SKM-1 (cell line): ENCODE data around the gene PPOX.
A peak's percentile ranks its signal among the peaks of the same experiment; 100 is the strongest.

Experiments used
- DNase-seq: peaks from one replicate; lab custom pipeline; 2025; ENCODE audit not compliant: unreplicated experiment; lab: John Stamatoyannopoulos, UW

The PPOX gene

DNA sequence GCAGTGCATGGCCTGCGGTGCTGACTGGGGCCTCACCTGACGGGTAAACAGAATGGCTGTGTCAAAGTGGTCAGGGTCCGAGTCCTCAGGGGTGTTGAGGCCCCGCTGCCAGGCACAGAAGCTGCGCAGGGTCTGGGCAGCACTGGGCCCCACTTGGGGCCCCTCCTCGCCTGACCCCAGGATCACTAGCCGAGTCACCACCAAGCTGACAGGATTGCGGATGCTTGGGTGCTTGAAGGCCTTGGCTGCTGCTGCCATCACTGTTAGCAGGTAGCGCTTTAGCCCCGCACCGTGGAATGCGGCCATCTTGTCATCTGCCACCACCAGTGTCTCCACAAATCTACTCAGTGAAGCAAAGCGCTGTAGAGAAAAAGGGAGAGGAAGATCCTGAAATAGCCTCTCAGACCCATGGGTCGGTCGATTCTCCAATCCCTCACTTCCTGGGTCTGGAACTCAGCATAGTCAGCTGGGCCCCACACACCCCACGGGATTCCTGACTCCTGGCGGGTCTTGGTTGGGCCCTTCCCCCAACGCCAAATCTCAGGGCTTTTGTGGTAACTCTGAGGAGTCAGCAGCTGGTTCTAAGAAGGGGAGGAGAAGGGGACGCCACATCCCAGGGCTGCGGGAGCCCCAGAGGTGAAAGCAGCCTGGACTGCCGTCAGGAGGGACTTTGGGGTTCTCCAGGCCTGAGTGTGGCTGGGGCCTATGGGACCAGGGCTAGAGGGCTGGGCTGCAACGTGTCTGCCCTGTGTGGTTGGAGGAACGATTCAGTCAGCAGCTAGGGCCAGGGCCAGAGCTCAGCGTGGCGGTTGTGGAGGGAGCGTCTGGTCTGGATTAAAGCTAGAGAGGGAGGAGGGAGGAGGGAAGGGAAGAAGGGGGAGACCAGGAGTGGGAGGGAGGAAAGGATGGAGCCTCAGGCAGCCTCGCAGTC lies 30.6 kb downstream of the PPOX start:
- no peak for DNase-seq

- no peak for DNase-seq
Observed at GRCh38 chr1:161197560-161198193, 31.5 kb downstream of the PPOX start.

DNA sequence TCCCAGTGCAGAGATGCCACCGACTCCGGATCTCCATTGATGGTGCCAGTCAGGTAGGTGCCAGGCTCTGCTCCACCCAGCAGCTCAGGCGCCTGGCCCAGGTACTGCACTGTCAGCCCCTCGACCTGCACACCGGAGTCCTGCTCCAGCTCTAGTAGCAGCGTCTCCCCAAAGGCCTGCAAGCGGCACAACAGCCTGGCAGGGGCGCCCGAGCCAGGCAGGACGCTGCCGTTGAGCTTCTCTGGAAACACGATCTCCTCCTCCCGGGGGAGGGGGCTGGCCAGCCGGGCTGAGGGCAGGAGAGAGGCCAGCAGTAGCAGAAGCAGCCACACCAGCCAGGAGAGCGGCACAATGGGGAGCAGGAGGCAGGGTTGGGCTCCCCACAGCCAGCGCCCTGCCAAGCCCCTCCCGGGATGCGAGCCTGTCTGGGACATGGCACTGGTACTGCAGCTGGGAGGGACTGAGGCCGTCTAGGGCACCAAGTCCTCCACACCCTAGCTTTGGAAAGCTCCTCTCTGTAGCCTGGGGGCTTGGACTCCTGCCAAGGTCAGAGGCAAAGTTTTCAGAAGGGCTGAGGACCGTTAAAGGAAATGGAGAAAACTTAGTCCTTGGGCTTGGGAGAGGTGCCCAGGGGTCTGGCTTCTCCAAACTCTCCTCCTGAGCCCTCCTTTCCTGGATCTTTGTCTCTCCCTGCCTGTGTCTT lies 32.1 kb downstream of the PPOX start:
- DNase-seq = no peak

- DNase-seq = no peak
Observed at GRCh38 chr1:161198897-161199431, 32.7 kb downstream of the PPOX start, which contains the start of gene ADAMTS4. ADAMTS4 (minus strand) TSS chr1:161199054; CDS start chr1:161198627, 427 bp downstream.

DNA sequence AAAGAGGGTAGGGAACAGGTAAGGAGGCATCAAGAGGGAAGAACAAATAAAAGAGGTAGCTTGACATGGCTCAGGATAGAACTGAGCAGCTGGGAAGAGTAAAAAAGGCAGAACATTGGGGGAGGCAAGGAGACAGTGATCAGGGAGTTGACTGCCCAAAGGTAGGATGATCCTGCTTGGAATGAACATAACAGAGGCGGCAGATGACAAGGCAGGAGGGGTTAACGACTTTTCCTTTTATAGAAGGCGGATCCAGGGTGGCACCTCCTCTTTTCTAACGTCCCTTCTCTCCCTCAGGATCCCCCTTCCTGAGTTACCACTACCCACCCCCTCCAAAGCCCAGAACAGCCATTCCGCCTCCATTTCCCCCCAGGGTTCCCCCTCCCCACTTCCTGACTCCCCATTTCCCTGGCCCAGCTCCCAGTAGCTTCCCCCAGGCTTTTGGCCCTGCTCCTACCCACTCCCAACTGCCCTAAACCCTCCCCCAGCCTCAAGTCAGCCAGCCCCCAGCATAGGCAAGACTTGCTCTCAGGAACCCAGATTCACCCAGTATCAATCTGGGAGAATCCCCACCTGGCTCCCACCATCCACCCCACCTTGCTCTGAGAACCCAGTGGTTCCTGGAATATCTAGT lies 33.4 kb downstream of the PPOX start:
- DNase-seq = no peak

- no peak for DNase-seq
Observed at GRCh38 chr1:161200421-161200991, 34.3 kb downstream of the PPOX start.

DNA sequence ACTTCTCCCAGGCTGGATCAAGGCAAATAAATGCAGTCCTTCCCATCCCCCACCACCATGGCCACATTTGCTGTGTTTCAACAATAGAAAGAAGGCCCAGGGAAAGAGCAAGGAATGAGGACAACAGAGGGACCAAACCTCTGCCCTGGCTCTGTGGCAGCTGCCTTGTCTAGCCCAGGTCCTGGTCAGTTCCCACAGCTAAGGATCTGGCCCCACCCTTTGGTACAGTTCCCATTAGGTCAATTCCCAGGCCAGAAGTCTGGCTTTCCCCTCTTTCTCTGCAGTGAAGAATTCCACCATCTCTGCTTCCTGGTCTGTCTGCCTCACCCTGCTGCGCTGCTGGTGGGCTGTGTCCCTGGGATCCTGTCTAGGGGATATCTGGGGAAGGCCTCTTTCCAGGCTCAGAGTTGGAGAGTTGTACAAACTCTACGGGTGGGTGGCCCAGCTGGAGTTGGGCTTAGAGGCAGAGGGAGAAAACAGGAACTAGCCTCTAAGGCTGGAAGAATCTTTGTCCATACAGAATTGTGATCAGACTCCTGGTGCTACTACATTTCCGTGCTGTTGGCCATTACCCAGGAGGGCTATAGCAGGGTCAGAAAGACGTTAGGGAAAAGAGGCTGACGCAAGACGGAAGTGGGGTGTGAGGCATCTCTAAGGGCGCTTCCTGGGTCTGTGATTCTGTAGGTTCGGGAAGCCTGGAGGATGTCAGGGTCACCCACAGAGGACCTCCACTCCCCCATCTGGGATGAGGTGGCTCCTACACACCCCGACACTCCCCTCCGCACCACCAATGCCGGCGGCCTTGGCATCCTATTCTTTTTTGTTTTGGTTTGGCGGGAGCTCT lies 35.0 kb downstream of the PPOX start:
- DNase-seq = no peak

- peak; percentile 99 for DNase-seq
Observed at GRCh38 chr1:161201836-161202712, 35.8 kb downstream of the PPOX start, which contains the start of gene NDUFS2. NDUFS2 (plus strand) TSS chr1:161202367; CDS start chr1:161202386, 19 bp downstream.

DNA sequence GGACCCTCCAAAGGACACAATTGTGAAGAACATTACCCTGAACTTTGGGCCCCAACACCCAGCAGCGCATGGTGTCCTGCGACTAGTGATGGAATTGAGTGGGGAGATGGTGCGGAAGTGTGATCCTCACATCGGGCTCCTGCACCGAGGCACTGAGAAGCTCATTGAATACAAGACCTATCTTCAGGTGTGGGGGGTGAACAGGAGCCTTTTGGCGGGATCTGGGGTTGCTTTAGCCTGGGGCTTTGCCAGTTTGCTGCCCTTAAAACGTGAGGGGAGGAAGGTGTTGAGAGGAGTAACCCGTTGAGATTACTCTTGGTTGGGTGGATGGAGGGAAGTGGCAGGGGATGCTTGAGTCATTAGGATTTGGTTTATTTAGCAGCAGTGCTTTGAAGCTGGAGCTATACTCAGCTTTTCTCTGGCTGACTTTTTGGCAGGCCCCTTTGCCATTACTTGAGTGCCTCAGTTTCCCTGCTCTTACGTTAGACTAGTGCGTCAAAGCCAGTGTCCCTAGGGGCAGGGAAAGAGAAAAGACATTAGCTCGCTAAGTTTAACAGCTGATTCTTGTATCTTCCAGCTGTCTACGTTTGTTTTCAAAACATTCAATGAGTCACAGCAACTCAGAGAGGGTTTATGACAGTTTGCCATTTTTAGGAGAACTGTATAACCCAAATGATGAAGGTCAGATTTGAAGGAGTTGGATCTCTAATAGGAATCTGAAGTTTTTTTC lies 40.4 kb downstream of the PPOX start:
- DNase-seq = no peak

DNA sequence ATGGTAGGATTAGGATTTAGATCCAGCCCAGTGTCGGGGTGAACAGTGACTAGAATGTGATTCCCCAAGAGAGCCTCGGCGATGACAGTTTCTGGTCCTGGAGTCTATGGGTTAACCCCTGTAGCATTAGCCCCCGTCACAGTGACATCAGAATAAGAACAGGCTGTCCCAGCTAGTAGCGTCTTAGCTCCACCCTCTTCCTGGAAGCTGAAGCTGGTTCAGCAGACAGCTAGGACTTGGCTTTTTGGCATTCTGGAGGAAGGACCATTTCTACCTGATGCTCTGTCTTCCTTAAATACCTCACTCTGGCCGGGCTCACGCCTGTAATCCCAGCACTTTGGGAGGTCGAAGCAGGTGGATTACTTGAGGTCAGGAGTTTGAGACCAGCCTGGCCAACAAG lies 40.9 kb downstream of the PPOX start:
- DNase-seq = no peak

GRCh38 chr1:161209790-161210409 lies 43.7 kb downstream of the PPOX start:
- DNase-seq = peak; percentile 83

- DNase-seq = peak; percentile 75
Observed at GRCh38 chr1:161214369-161214768, 48.1 kb downstream of the PPOX start.

DNA sequence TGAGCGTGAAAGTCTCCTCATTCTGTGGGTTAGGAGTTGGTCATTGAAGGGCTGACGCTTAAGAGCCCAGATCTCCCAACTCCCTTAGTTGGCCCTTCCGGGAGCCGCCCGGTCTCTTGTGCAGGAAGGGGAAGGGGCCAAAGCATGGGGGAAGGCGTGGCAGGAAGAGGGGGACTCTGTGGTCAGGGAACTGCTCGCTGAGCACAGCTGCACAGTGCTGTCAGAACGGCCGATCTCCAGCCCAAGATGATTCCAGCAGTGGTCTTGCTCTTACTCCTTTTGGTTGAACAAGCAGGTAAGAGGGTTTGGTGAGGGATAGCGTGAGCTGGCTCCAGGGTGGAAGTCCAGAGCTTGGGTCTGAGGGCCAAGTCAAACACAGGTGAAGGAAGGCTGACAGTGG lies 48.9 kb downstream of the PPOX start, which contains the start of gene FCER1G:
TSS of gene FCER1G (plus strand) at position 220 of the 400 bp plus-strand sequence. CDS start at position 247, 27 bp downstream.
- DNase-seq = peak; percentile 84

- DNase-seq = peak; percentile 97
Observed at GRCh38 chr1:161216945-161217712, 50.9 kb downstream of the PPOX start.

DNA sequence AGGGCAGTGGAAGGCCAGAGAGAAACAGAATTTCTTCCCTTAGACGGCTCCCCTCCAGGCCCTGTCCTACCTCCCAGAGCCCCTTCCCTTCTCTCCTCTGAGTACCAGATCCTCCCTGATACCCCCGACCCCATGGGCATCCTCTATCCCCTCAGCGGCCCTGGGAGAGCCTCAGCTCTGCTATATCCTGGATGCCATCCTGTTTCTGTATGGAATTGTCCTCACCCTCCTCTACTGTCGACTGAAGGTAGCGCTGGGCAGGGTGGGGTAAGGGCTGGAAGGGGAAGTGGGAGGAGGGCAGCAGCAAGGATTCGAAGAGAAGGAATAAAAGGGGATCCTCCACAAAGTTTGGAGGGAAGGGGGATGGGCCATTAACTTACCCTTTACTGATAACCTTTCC lies 51.6 kb downstream of the PPOX start:
- no peak for DNase-seq

DNA sequence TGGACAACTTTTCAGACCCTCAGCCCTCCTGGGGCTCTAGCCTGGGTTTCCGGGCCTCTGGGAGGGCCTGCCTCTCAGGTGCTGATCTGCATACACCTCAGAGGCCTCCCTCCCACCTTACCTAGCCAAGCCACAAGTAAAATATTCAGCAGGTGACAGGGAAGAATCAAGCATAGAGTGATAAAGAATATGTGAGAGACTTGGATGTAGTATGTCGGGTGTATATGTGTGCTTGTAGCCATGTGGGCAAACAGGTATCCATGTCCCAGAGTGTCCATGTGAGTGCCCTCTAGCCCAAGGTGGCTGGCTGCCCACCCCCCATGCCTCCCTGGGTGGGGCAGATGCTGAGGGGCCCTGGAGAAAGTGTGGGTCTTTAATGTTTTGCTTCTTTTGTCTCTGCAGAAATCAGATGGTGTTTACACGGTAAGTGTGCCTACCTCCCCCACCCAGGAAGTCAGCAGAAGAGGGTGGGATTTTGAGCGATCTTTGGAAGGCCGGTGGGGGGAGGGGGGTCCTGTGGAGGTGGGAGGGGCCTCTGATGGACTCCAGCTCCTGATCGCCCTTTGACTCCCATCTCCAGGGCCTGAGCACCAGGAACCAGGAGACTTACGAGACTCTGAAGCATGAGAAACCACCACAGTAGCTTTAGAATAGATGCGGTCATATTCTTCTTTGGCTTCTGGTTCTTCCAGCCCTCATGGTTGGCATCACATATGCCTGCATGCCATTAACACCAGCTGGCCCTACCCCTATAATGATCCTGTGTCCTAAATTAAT lies 52.3 kb downstream of the PPOX start:
- DNase-seq = no peak
